ENCODE results near the gene ALS2.

DNA sequence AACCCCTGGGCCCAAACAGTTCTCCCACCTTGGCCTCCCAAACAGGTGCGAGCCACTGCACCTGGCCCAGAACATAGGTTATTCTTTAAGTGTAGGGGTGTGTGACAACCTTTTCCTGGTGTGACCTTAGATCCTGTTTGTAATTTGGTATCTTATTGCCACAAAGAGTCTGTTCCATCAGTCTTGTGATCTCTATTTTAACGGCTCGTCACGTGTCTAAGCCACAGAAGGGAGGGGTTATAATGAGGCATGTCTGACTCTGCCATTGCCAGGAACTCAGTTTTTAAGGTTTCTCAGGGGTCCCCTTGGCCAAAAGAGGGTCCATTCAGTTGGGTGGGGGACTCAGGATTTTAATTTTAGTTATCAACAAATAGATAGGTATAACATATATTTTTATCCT is 4.4 kb upstream of the ALS2 start:
- TF ChIP-seq, protein P1, sequence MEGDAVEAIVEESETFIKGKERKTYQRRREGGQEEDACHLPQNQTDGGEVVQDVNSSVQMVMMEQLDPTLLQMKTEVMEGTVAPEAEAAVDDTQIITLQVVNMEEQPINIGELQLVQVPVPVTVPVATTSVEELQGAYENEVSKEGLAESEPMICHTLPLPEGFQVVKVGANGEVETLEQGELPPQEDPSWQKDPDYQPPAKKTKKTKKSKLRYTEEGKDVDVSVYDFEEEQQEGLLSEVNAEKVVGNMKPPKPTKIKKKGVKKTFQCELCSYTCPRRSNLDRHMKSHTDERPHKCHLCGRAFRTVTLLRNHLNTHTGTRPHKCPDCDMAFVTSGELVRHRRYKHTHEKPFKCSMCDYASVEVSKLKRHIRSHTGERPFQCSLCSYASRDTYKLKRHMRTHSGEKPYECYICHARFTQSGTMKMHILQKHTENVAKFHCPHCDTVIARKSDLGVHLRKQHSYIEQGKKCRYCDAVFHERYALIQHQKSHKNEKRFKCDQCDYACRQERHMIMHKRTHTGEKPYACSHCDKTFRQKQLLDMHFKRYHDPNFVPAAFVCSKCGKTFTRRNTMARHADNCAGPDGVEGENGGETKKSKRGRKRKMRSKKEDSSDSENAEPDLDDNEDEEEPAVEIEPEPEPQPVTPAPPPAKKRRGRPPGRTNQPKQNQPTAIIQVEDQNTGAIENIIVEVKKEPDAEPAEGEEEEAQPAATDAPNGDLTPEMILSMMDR (IDR thresholded peaks at IDR 0.05) = no peak
- TF ChIP-seq POLR2AphosphoS5 (IDR thresholded peaks at IDR 0.05) (no peak), EP300 (IDR thresholded peaks at IDR 0.05) (no peak), POLR2A (IDR thresholded peaks at IDR 0.05) (no peak)

All from stomach (tissue), 4 donors.